Left renal pelvis (tissue), 4 donors: ENCODE measurements around the gene RGP1. TPM values are rescaled to one million over a fixed set of nuclear protein-coding genes. Genes with fewer than 3 reads are reported as not detected.

Experiments used
- DNase-seq, 4 donors: peaks; one replicate each; pipeline ENCODE4 v3.0.0-alpha.2; 2013; ENCODE audit warnings: low read depth in 4 of 4, low spot score in 3 of 4
- polyA plus RNA-seq, 4 donors: library from polyadenylated mRNA; unstranded; fragments of 120-200 nt; gene quantifications; one replicate each; pipeline ENCODE4 v1.2.1, GENCODE V29; 2013; ENCODE audit not compliant: insufficient read length in 4 of 4

RGP1 gene
- polyA plus RNA-seq, 4 donors = 25.7 to 28.2 (median 27.4) TPM

DNA sequence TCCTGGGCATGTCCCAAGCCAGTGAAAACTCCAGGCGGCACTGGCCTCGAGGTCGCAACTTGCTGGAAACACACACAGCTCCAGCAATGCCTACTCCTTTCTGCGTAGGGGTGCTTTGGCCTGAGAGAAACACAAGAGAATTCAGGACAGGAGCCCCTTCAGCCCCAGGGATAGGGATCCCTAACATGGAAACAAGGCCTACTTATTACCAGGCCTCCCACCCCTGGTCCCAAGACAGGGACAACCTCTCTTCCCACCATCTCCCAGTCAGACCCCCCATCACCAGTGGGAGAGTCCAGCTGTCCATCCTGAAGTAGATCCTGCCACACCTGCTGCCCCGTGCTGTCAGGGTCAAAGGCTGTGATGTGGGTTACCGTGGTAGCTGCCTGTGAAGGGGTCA, 8.8 kb upstream of the RGP1 start:
- no peak for DNase-seq

DNA sequence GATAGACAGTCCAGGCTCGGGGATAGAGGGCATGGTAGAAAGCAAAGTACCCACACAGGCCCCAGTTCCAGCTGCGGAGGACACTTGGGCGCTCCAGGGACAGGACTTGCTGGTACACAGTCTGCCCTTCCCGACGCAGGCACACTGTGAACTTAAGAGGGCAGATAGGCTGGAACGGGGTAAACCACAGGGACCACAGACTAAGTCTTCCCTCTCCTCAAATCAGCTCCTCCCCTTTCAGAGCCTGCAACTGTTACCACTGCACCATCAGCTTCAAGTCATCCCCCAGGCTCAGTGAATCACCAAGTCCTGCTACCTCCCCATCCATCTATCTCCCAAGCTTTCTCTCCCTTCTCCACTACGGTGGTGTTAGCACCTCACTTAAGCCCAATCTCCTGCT, 7.3 kb upstream of the RGP1 start:
- no peak for DNase-seq

DNA sequence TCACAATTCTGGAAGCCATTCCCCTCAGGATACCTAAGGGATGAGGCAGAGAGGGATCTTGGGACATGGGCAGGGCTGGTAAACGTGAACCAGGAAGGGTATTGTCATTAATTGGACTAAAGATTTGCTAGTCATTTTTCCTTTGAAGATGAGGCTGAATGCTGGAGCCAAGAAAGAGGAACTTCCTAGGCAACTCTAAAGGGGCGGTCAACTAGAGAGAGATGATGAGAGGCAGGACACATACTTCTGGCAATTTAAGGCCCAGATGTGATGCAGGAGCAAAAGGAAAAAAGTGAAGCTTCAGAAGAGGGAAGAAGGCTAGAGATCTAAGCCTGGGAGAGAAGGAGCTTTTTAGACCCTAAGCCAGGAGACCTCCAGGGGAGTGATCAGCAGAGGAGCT, 5.6 kb upstream of the RGP1 start:
- DNase-seq = no peak

DNA sequence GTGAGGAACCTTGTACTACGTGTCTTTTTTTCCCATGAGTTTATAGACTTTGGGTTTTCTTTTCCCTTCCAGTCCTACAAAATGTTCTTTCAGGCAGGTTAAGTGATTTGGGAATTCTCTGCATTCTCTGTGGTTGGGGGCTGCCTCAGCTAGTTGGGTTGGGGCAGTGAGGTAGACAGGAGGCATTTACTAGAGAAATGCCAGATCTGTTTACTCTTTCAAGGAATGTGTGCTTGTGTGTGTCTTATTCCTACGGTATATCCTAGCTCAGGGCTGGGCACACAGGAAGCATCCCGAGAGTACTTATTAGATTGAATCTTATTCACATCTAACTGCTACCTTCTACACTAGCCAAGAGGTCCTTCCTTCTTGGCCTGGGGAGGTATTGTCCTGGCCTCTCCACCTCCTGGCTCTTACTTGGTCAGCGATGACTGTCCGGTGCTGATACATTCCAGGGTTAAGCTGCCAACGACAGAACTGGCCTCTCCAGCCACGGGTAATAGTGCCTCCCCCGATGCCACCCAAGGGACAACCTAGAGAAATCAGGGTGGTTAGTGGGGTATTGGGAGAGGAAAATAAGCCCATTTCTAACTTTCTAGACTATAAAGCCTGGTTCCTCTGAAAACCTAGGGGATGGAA, 5.1 kb upstream of the RGP1 start:
- no peak for DNase-seq

DNA sequence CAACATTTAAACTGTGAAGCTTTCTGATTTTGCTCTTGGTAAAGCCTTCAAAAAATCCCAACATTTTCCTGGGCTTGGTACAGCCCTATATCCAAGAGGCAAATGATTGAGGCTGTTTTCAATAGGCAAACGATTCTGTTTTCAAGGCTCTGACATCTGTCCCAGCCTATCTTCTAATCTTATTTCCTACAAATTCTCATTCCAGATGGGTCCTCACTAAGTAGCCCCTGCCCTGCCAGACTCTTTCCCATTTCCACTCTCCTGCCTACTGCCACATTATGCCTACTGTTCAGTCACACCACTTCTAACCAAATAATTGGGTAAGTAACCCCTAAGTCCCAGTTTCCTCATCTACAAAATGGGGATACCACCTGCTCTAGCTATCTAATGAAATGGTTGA, 3.5 kb upstream of the RGP1 start:
- no peak for DNase-seq

DNA sequence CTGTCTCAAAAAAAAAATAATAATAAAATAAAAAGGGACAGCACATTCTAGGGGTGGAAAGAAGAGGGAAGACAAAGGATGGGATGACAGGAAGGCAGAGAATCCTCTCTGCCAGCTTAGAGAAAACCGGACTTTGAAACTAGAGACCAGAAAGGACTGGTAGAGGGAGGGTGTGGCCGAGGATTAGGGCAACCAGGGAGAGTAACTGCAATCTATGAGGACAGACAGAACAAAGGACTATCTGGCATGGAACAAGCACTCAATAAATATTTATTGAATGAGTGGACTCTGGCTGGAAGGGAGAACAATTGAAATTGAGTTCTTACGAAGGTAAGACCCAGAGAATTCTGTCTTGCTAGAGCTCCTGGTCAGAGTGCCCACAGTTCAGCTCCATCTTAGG, 2.5 kb upstream of the RGP1 start:
- DNase-seq = no peak

DNA sequence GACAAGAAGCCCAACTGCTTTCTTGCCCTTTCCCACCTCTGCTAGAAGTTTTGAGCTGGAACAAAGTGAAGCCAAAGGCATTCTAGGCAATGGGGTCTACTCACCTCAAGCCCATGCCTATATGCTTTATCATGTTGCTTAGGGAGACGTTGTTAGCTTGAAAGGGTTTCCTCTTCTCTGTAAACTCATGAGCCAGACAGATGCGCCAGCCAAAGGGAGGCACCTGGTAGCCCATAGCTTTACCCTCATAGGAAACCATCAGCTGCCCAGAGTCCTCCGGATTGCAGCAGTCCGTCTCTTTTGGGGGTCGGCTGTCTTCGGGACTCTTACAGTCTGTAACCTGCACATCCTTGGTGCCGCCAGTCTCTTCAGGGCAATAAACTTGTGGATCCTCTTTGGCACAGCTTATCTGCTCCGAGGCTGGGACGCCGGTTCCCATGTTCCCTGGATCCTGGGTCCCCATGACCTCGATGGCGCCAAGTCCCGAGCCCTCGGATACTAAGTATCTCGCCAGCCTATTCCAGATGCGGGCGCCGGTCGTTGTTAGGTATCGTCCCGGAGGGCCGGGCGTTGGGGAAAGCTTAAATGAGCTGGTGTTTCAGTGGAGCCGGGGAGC, 737 bp upstream of the RGP1 start:
- DNase-seq = no peak

DNA sequence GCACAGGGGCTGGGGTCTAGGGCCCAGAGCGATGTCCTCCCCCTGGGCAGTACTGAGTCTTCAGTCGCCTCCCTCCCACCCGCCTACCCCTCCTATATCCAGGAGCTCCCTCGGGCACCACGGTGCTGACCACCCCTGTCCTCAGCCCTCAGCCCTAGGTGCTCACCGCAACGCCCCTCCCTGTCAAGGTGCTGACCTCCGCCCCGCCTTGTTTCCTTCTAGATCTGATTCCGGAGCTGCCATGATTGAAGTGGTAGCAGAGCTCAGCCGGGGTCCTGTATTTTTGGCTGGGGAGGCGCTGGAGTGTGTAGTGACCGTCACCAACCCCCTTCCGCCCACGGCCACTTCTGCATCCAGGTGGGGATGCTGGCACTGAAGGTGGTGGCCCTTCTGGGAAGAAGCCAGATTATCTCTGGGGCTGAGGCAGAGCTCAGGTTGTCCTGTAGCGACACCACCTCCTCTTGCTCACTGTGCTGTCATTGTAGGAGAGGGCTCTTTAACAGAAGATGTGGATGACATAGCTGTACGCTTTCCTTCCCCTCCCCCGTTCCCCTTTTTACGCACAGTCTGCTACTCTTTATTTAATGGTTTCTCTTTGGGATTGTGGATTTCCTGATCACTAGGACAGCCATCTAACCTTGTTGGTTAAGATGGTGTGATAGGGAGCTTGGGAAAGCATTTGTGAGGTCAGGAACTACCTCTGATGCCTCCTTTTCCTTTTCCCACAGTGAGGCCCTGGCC, 598 bp downstream of the RGP1 start:
- DNase-seq = no peak

DNA sequence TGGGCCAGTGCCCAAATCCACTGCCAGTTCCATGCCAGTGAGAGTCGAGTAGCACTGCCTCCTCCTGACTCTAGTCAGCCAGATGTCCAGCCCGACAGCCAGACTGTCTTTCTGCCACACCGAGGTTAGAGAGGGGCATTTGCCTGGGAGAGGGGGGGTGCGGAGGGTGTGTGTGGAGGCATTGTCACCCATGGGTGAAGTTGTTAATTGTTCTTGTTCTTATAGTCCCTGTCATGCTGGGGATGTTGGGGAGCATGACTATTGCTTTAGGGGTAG, 1.1 kb downstream of the RGP1 start:
- DNase-seq = no peak

DNA sequence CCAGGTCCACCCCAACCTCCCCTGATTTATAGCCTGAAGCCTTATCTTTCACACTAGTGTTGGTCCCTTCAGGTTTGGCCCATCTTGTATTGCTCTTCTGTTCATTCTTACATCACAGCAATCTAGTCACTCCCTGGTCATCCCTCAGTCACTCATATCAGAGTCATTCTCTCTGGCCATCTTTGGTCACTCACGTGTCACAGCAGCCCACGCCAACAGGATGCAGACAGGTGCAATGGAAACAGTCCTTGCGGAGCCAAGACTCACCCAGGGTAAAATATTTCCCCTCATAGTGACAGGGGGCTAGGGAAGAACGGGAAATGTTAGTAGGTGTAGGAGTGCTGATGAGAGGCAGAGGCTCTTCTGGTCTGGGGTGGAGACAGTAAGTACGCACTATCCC, 4.4 kb downstream of the RGP1 start:
- DNase-seq = no peak

DNA sequence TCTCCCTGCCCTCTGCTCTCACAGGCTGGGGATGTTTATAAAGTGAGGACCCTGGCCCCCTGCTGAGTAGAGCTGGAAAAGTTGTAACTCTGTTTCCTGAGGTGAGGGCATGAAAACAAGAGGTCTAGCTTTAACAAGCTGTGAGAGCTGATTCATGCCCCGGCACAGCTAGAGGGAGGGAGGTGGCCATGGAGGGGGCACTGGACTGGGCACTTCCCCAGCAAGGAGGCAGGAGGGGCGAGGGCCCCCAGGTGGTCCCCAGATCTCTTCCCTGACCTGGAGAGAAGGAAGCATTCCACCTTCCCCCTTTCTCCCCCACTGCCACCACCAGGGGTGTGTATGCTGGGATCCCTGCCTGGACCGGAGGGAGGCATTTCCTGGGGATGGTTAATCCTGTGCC, 5.2 kb downstream of the RGP1 start, which contains the start of gene MSMP:
TSS of gene MSMP (minus strand) at position 13 of the 400 bp plus-strand sequence. CDS start 147 bp downstream, outside the sequence.
- no peak for DNase-seq

DNA sequence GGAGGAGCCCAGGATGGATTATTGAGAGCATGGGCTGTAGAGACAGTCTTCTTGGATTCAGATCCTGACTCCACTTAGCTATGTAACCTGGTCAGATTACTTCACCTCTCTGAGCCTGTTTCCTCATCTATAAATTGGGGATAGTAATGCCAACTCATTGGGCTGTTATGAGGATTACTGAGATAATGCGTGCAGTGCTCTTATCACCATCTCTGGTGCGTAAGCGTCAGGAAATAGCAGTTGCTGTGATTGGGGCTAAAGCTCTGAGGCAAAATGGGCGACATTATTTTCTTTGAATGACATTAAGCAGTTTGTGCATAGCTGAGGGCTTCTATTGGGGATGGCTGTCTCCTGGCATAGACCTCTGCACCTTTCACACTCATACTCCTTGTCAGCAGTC, 6.0 kb downstream of the RGP1 start:
- no peak for DNase-seq

DNA sequence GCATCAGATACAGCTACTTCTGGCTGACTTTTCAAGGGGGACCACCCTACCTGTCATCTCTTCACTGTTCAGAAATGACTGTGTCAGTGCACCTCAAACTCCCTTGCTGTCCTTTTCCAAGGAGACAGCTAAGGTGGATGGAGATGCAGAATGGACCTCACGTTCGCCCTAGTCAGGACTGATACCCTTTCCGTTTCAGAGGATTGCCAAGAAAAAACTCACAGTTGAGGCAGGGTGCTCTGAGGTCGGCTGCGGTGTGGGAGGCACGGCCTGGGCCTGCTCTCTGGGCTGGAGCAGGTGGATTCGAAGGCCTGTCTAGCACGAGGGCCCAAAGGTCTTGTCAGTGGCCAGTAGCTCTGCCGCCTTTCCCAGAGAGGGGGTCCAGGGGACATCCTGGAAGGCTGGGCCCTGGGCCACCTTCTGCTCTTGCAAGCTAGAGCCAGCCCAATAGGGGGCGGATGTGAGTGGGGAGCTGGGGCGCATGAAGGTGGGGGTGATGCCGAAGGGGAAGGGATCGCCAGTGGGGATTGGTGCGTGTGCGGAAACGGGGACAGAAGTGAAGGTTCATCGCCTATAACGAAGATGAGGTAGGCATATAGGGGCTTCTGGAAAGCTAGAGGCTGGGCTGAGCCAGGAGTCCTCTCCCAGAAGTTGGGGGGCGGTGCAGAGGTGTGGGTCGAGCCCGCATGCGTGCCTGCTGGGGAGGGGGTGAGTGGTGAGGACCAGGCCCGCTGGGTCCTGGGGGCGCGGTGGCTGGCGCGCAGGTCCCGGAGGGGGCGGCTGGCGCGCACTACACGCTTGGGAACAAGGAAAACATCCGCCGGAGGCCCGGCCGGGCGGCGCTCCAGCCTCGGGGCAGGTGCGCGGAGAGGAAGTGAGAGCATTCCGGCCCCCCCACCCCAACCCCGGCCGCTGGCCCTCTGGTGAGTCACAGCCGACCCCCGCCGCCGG, 7.5 kb downstream of the RGP1 start:
- peak in 1 of 4 donors; percentile 51 for DNase-seq

DNA sequence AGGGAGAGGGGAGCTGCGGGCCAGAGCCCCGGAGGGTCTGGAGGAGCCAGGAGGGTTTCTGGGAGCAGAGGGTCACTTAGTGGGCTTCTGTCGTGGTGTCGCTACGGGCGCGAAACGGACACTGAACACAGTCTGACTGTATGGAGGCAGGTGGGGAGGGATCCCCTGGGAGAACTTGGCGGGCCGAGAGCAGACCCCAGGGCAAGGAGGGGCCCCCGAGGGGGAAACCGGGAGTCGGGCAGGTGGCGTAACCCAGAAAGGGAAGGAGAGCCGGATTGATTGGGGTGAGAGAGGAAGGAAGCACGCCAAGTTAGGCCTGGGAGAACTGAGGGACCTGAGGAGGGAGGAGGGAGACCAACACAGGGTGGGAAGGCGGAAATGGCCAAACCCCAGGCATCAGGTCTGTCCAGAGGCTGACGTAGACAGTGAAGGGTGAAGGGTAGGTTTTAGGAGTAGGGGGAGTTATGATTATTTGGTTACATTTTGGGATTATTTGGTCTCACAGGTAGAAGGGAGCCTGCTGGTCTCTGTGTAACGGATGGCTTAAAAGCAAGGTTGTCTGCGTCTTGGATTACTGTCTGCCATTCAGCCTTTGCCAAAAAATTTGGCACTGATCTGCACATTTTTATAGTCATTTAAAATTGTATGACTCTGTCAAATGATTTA, 8.3 kb downstream of the RGP1 start:
- no peak for DNase-seq

DNA sequence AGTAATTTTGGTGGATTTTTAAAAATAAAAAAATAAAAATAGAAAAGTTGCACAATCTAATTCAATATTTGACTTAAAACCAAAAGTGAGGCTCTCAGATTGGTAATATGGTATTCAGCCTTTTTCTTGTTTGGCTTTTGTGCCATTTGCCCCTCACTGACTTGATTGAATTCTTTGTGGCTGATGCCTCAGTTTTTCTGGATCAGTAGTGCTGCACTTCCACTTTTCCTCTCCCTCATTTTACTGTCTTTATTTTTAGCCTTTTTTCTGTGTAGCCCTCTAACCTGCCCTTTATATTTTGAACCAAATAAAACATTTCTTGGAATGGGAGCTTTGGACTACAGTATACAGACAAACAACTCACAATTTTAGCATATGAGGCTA, 8.8 kb downstream of the RGP1 start:
- no peak for DNase-seq

DNA sequence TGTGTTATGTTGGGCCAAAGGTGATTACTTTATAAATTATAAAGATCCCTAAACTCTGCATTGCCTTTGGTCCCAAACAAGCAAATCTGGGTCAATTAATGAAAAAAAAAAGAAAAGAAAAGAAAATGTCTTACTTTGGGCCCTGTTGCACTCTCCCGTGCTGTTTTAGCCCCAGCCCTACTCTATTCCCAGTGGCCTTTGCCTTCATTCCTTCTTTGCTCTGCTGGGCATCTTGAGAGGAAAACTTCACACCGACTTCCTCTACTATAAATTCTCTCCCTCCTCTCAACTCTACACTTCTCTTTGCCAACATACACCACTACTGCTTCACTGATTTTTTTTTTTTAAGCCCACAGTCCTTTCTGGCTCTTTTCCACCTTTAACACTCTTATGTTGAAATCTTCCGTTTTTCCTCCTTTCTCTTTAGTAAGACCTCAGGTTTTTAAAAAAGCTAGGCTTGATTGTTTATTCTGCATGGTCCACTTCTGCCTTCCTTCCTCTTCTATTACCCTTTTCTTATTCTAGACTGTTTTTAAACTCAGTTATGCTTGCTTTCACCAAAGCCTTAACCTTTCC, 9.5 kb downstream of the RGP1 start:
- DNase-seq = no peak

DNA sequence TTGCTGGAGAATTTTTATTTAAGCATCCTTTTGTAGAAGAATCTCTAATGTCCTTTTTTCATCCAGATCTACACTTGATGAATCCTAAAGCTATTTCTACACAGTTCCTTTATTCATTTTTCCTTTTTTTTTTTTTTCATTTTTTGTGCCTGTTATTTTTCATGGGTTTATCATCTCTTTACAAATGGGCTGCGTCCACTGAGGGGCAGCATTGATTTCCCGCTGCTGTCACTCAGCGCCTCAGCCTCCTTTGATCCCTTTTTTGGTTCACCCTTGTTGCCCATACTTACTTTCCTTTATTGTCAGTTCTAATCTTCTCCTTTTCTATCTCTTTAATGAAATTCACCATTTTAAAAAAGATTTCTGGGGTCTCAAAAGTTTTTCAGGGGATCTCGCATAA, 10.7 kb downstream of the RGP1 start:
- DNase-seq = no peak

DNA sequence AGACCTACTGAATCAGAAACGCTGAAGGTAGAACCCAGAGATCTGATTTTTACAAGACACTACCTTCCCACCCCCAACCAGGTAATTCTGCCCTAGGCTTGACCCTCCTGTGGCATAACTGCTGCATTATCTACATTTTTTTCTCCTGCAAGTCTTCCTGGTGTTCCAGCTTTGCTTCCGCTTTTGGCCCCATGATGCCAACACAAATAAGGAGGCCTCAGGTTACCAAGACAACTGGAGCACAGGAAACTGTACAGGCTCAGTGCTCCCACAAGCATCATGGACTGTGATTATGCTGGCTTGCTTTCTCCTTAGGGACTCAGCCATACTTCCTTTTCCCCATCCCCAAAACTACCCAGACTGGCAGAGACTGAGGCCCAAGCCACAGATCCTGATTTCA, 11.6 kb downstream of the RGP1 start:
- DNase-seq = no peak

DNA sequence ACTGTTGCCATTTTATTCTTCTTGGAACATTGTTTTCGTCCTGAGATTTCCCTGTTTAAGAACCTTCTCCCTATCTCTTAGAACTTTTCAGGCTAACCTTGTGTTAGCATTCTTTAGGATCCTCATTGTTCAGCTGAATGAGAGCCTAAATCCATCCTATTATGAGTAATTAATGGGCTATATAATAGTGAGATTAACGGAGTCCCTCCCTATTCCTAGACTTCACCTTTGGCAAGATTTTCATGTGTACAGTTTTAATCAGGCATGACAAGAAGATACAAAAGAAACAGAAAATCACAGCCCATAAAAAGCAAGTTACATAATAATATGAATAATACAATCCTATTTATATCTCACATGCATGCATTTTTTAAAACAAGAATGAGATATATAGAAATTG, 14.1 kb downstream of the RGP1 start:
- DNase-seq = no peak

DNA sequence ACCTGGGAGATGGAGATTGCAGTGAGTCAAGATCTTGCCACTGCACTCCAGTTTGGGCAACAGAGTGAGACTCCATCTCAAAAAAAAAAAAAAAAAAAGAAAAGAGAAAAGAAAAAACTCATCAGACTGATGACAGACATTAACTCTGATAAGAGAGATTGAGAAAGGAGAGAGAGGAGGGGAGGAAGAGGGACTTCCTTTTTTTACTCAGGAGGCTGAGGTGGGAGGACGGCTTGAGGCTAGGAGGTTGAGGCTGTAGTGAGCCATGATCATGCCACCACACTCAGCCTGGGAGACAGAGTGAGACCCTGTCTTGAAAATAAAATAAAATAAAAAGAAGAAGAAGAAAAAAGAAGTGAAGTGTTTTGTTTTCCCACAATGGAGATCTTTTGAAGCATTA, 14.7 kb downstream of the RGP1 start:
- DNase-seq = no peak
